NOMO-1 treated with DMSO at 0.1 percent for 48 hours (cell line): Measurements from ENCODE around the gene GRK4.
A peak's percentile ranks its signal among the peaks of the same experiment; 100 is the strongest.

Experiments
- DNase-seq: peaks from one replicate; lab custom pipeline; 2025; ENCODE audit not compliant: unreplicated experiment; lab: John Stamatoyannopoulos, UW

GRK4 gene

GRCh38 chr4:3067473-3068001, 104.2 kb downstream of the GRK4 start:
- no peak for DNase-seq

DNA sequence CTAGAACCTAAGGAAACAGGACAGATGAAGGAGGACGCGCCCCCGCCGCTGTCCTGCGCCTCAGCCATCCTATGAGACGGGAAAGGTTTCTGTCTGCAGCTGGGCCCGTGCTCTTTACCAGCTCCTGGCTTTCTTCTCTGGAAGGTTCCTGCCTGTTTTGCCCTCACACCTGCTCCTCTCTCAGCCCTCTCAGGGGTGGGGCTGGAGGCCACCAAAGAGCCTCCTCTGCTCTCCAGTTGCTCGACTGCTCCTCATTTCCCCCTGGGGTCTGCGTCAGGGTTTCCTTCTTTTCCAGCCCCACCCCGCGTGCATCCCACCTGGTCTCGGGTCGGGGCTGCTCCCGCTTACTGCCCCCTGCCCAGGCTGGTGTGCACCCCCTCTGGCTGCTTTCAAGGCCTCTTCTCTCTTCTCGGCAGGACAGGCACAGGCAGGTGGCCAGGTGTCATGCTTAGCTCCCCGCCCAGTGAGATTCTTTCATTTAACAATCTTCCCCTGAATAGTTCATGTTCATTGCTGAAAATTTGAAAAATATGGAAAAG, 106.4 kb downstream of the GRK4 start:
- no peak for DNase-seq

- no peak for DNase-seq
Measured at GRCh38 chr4:3070709-3071500, 107.5 kb downstream of the GRK4 start.

DNA sequence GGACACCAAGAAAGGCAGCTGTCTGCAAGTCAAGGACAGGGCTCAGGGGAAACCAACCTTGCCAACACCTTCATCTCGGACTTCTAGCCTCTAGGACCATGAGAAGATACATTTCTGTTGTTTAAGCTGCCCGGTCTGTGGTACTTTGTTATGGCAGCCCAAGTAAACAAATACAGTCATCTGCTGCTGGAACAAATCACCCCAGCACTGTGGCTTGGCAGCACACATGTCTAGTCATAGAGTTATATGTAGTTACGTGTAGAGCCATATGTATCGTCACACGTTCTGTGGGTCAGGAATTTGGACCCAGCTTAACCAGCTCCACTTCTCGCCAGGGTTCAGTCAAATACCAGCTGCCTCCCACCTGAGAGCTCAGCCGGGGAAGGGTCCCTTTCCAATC, 108.4 kb downstream of the GRK4 start:
- DNase-seq, result no peak

- no peak for DNase-seq
Measured at GRCh38 chr4:3073158-3074077, 110.0 kb downstream of the GRK4 start.

DNA sequence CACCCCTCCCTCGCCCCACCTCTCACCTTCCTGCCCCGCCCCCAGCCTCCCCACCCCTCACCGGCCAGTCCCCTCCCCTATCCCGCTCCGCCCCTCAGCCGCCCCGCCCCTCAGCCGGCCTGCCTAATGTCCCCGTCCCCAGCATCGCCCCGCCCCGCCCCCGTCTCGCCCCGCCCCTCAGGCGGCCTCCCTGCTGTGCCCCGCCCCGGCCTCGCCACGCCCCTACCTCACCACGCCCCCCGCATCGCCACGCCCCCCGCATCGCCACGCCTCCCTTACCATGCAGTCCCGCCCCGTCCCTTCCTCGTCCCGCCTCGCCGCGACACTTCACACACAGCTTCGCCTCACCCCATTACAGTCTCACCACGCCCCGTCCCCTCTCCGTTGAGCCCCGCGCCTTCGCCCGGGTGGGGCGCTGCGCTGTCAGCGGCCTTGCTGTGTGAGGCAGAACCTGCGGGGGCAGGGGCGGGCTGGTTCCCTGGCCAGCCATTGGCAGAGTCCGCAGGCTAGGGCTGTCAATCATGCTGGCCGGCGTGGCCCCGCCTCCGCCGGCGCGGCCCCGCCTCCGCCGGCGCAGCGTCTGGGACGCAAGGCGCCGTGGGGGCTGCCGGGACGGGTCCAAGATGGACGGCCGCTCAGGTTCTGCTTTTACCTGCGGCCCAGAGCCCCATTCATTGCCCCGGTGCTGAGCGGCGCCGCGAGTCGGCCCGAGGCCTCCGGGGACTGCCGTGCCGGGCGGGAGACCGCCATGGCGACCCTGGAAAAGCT, 110.9 kb downstream of the GRK4 start, which contains the start of the genes HTT and HTT-AS:
Gene HTT (plus strand): TSS at position 604 of the 768 bp plus-strand sequence. CDS start 145 bp downstream, at position 749.
Gene HTT-AS (minus strand): TSS at position 461 of the 768 bp plus-strand sequence.
- DNase-seq, result peak; percentile 88

DNA sequence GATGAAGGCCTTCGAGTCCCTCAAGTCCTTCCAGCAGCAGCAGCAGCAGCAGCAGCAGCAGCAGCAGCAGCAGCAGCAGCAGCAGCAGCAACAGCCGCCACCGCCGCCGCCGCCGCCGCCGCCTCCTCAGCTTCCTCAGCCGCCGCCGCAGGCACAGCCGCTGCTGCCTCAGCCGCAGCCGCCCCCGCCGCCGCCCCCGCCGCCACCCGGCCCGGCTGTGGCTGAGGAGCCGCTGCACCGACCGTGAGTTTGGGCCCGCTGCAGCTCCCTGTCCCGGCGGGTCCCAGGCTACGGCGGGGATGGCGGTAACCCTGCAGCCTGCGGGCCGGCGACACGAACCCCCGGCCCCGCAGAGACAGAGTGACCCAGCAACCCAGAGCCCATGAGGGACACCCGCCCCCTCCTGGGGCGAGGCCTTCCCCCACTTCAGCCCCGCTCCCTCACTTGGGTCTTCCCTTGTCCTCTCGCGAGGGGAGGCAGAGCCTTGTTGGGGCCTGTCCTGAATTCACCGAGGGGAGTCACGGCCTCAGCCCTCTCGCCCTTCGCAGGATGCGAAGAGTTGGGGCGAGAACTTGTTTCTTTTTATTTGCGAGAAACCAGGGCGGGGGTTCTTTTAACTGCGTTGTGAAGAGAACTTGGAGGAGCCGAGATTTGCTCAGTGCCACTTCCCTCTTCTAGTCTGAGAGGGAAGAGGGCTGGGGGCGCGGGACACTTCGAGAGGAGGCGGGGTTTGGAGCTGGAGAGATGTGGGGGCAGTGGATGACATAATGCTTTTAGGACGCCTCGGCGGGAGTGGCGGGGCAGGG, 111.7 kb downstream of the GRK4 start:
- peak; percentile 72 for DNase-seq

DNA sequence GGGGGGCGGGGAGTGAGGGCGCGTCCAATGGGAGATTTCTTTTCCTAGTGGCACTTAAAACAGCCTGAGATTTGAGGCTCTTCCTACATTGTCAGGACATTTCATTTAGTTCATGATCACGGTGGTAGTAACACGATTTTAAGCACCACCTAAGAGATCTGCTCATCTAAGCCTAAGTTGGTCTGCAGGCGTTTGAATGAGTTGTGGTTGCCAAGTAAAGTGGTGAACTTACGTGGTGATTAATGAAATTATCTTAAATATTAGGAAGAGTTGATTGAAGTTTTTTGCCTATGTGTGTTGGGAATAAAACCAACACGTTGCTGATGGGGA, 112.2 kb downstream of the GRK4 start:
- no peak for DNase-seq

DNA sequence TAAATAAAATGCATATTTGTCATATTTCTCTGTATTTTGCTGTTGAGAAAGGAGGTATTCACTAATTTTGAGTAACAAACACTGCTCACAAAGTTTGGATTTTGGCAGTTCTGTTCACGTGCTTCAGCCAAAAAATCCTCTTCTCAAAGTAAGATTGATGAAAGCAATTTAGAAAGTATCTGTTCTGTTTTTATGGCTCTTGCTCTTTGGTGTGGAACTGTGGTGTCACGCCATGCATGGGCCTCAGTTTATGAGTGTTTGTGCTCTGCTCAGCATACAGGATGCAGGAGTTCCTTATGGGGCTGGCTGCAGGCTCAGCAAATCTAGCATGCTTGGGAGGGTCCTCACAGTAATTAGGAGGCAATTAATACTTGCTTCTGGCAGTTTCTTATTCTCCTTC, 114.4 kb downstream of the GRK4 start:
- DNase-seq, result peak; percentile 30

DNA sequence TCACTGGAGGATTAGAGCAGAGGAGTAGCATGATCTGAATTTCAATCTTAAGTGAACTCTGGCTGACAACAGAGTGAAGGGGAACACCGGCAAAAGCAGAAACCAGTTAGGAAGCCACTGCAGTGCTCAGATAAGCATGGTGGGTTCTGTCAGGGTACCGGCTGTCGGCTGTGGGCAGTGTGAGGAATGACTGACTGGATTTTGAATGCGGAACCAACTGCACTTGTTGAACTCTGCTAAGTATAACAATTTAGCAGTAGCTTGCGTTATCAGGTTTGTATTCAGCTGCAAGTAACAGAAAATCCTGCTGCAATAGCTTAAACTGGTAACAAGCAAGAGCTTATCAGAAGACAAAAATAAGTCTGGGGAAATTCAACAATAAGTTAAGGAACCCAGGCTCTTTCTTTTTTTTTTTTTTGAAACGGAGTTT, 116.3 kb downstream of the GRK4 start:
- DNase-seq, result no peak

GRCh38 chr4:3082925-3083515, 119.6 kb downstream of the GRK4 start:
- DNase-seq, result no peak

DNA sequence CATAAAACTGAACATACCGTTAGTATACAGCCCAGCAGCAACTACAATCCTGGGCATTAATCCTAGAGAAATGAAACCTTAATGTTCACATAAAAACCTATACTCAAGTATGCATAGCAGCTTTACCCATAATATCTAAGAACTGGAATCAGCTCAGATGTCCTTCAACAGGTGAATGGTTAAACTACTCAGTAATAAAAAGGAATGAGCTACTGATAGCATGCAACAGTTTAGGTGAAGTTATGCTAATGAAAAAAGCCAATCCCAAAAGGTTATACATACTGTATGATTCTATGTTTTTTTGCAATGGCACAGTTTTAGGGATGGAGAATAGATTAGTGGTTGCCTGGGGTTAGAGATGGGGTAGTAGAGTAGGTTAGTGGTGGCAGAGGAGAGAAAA, 120.4 kb downstream of the GRK4 start:
- DNase-seq, result no peak

GRCh38 chr4:3085948-3086670, 122.7 kb downstream of the GRK4 start:
- DNase-seq, result no peak

DNA sequence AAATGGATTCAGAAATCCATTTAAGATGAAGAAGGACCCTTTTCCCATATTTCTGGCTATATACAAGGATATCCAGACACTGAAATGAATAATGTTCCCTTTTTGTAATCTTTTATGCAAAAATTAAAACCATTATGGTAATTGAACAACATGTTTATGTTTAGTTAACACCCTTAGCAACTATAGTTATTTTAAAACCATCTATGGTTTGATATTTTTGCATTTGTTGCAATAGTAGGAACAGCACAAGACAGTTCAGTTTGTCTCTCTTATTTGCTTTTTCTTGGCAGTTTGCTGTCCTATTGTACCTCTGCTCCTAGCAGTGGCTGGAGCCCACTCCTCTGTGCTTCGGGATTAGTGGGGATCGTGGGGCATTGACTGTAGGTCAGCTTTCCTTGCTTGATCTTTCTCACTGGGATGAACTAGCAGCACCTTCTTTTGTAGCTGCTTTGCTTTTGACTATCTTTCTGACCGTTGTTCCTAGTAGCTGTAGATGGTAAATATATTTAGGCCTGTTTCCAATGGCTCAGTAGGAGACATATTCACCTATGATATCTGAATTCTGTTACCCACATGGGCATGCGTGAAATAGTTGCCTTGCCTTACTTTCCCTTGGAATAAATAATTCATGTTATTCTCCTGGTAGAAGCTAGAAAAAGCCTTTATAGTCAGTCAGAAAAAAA, 123.9 kb downstream of the GRK4 start:
- no peak for DNase-seq
